HG02981 (cell line): Measurements from ENCODE around the gene FRMD4A.
"Not testable (repeated sequence)": the region's sequence is repeated elsewhere in the genome, so short reads cannot be mapped to it uniquely, and the experiment has no call there.

Experiments used
- ATAC-seq: cut with Tn5 transposase; IDR thresholded peaks from one replicate; pipeline ENCODE4 v1.9.1; 2021; ENCODE audit warnings: mild to moderate bottlenecking, moderate library complexity; ENCODE audit not compliant: unreplicated experiment

FRMD4A gene

DNA sequence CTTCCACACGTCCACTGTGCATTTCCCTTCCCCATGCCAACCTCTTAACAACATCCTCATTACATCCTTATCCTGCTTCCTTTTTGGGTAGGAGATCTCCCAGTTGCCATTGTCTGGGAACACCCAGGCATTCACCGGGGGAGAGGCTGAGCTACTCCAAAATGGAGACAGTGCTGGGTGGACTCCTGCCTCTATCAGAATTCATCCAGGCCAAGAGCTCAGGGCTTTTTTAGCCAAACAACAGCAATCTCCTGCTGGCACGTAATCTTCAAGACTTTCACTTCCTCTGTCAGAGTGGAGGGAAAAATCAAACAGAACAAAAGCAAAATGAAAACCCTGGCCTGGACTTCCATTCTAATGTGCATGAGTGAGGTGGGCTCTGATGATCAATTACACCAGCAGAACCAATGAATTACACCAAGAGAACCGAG lies 499.0 kb downstream of the FRMD4A start:
- no peak for ATAC-seq

DNA sequence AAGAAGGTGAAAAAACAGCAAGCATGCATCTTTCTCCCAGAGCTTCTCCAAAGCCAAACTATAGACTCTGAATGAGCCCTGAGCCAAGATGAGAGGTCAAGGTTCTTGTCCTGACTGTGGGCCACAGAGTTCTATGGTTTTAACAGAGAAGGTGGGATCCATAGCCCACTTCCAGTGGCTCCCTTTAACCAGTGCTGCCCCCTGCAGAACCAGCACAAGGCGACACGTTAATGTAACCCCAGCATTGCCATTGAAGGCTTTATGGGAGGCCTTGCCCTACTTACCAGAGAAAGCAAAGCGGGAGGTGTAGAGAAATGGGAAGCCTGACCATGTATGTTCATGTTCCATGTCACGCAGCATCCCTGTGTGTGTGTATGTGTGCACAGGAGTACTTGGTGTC lies 500.3 kb downstream of the FRMD4A start:
- ATAC-seq, result no peak

DNA sequence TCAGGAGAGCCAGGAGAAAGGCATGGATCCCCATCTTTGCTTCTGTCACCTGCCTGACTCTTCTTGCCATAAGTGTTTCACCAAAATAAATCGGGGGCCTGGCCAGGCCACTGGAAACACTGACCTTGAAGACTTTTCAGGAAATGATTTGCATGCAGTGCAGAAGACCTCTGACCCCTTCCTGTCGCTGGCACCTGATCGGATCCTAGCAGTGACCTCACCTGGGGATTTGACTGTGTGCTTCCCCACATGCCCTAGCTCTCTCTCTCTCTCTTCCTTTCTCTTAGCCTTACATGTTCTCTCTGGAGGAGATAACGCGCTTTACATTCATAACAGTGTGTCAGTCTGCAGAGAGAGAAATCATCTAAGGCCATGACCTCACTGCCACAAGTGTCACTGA lies 500.9 kb downstream of the FRMD4A start:
- no peak for ATAC-seq

GRCh38 chr10:13828284-13828683 lies 502.4 kb downstream of the FRMD4A start:
- ATAC-seq, result not testable (repeated sequence)

GRCh38 chr10:13827076-13827797 lies 503.5 kb downstream of the FRMD4A start:
- ATAC-seq, result no peak

- no peak for ATAC-seq
Observed at GRCh38 chr10:13823709-13824405, 506.9 kb downstream of the FRMD4A start.

DNA sequence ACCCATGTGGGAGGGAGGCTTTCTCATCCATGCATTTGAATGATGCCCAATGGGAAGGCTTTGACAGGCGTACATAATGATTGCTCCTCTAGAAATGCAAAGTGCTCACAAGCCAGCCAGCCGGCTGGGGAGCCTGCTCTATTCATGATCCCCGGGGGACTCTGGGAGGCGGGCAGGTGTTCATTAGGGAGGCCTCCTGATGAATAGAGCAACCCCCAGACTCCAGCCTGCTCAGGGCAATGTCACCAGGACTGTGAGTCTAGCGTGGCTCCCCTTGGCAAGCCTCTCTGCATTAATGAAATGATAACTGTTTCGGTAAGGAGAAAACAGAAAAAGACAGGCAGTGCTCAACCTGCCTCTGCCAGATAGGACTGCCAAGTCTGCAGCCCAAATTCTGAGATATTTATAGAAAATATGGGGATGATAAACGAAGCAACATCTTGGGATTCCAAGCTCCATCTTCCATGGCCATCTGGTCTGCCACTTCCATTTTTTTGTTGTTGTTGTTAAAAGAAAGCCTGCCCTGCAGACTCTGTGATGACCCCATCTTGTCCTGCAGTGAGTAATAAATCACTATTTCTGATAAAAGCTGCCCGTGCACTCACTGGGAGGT lies 507.5 kb downstream of the FRMD4A start:
- ATAC-seq, result no peak

DNA sequence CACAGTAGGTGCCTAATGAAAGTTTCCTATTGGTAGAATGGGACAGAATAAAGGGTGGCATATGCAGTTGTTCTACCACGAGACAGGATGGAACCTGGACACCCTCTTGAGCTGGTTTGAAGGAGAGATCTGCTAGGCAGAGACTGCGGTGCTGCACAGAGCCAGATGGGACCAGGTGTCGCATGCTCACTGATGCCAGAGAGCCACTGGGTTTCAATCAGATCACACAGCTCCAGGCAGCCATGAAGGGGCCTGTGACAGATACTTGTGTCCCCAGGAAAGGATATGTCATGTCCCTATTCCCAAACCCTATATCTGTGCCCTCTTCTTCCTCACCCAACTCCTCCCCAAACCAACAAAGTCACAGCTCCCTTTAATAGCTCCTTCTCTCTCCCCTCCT lies 508.2 kb downstream of the FRMD4A start:
- ATAC-seq, result no peak

DNA sequence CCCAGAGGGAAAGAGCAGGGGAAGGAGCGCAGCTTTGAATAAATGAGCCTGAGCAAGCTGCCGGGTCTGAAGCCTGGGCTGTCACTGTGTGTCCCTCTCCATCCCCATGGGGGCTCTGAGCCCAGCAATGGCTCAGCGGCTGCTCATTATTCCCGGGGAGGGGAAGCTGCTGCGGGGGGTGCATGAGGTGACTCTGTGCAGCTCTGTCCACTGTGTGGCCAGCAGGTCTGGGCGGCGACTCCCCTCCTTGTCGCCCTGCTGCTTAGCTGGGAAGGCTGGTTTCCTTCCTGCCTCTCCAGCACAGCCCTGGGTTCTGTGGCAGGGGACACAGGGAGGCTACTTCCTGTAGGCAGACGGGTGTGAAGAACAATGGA lies 509.8 kb downstream of the FRMD4A start:
- no peak for ATAC-seq

- no peak for ATAC-seq
Observed at GRCh38 chr10:13820119-13820963, 510.4 kb downstream of the FRMD4A start.

DNA sequence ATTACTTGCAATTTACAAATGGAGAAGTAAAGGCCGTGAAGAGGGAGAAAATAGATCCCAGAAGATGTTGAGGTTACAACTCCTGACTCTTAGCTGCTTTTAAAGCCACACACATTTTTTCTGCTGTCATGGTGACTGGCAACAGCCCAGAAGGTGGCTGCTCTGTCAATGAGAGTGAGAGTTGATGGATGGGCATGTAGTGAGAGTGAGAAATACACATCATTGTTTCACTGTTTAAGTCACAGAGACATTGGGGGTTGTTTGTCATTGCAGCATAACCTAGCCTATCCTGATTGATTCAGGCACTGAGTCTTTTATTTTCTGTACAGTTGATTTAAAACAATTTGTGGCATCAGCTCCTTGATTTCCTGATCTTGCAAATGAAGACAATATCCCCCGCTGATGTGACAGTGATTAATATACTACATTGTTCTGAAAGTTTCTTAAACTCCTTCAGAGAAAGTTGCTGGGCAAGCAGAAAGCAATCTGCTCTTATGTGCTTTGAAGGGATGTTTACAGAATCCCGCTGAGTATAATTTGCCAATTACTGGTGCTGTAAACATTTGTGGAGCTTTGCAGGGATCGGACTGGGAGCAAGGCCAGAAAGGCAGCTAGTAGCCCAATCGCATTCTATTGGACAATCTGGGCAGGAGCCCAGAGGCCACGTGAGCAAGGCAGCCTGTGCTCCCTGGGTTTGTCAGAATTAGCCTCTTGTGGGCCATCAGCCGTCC lies 514.4 kb downstream of the FRMD4A start:
- no peak for ATAC-seq

- ATAC-seq, result no peak
Observed at GRCh38 chr10:13815756-13816155, 515.0 kb downstream of the FRMD4A start.

DNA sequence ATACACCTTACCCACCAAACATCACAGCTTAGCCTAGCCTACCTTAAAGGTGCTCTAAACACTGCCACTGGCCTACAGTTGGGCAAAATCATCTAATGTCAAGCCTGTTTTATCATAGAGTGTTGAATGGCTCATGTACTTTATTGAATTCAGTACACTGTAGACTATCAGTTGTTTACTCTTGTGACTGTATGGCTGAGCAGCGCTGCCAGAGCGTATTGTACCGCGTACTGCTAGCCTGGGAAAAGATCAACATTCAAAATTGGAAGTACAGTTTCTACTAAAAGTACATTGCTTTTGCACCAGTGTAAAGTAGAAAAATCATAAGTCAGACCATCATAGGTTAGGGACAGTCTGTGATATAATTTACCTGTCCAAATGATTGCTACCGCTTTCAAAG lies 517.2 kb downstream of the FRMD4A start:
- ATAC-seq, result no peak

DNA sequence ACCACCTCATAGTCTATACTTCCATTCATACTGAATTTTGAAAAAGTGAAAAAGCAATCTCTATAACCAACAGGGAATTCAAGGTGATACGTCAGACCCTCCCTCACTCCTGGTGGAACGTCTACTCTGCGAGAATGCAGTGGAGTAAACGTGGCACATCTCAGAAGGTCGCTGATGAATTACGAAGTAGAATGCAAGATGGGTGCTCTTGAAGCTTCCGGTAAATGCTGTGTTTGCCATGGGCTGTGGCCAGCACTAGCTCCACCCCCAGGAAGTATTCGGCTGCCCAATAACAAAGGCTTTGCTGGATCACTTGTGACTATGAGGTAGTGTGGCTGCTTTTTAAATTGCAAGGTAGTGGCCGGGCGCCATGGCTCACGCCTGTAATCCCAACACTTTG lies 517.9 kb downstream of the FRMD4A start:
- no peak for ATAC-seq

GRCh38 chr10:13810568-13810967 lies 520.2 kb downstream of the FRMD4A start:
- ATAC-seq, result no peak

DNA sequence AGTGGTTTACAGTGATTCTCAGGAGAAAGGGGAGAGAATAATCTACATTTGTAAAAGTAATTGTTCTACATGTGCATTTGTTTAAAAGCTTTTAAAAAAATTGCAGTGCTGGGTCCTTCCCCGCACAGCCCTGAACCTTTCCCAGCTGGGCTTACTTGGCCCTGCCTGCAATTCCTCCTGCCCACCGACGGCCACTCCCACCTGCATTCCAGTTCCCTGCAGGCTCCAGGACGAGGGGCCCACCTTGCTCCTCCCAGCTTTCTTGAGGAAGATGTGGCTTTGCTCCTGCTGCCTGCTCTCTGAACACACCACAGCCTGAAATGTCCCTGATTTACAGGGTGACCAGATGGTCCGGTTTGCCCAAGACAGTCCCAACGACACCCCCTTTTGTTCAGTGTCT lies 521.3 kb downstream of the FRMD4A start:
- no peak for ATAC-seq

- ATAC-seq, result no peak
Observed at GRCh38 chr10:13808556-13809391, 522.0 kb downstream of the FRMD4A start.

GRCh38 chr10:13806419-13806818 lies 524.3 kb downstream of the FRMD4A start:
- no peak for ATAC-seq
